CD4-positive, alpha-beta T cell treated with Interleukin-17A for 1 hour (primary cell): ENCODE measurements around the gene MAGI3.
"Not testable (repeated sequence)": the region's sequence is repeated elsewhere in the genome, so short reads cannot be mapped to it uniquely, and the experiment has no call there.

Experiments
- DNase-seq: peaks from one replicate; pipeline ENCODE4 v3.0.0-alpha.2; 2020

MAGI3 gene

GRCh38 chr1:113452921-113453770 lies 62.8 kb downstream of the MAGI3 start:
- DNase-seq = peak; percentile 38

- no peak for DNase-seq
Observed at GRCh38 chr1:113453771-113454083, 63.4 kb downstream of the MAGI3 start.

- DNase-seq = no peak
Observed at GRCh38 chr1:113455374-113455773, 65.1 kb downstream of the MAGI3 start.

- DNase-seq = no peak
Observed at GRCh38 chr1:113456967-113457366, 66.7 kb downstream of the MAGI3 start.

GRCh38 chr1:113459279-113459678 lies 69.0 kb downstream of the MAGI3 start:
- DNase-seq = no peak

GRCh38 chr1:113467991-113468390 lies 77.7 kb downstream of the MAGI3 start:
- no peak for DNase-seq

GRCh38 chr1:113478427-113479195 lies 88.3 kb downstream of the MAGI3 start:
- DNase-seq = not testable (repeated sequence)

GRCh38 chr1:113479713-113480676 lies 89.7 kb downstream of the MAGI3 start:
- DNase-seq = no peak

- DNase-seq = not testable (repeated sequence)
Observed at GRCh38 chr1:113485131-113485530, 94.8 kb downstream of the MAGI3 start.

GRCh38 chr1:113488576-113489177 lies 98.4 kb downstream of the MAGI3 start:
- no peak for DNase-seq

- no peak for DNase-seq
Observed at GRCh38 chr1:113490384-113490783, 100.1 kb downstream of the MAGI3 start.

GRCh38 chr1:113493533-113493932 lies 103.2 kb downstream of the MAGI3 start:
- DNase-seq = no peak

GRCh38 chr1:113505357-113505756 lies 115.0 kb downstream of the MAGI3 start:
- DNase-seq = no peak

- DNase-seq = no peak
Observed at GRCh38 chr1:113507552-113508214, 117.4 kb downstream of the MAGI3 start.

GRCh38 chr1:113508364-113509164 lies 118.2 kb downstream of the MAGI3 start:
- DNase-seq = no peak

- DNase-seq = not testable (repeated sequence)
Observed at GRCh38 chr1:113509766-113510165, 119.5 kb downstream of the MAGI3 start.

GRCh38 chr1:113511269-113511668 lies 121.0 kb downstream of the MAGI3 start:
- DNase-seq = no peak

- no peak for DNase-seq
Observed at GRCh38 chr1:113515498-113515897, 125.2 kb downstream of the MAGI3 start.

- no peak for DNase-seq
Observed at GRCh38 chr1:113517346-113517745, 127.0 kb downstream of the MAGI3 start.

GRCh38 chr1:113517983-113518382 lies 127.7 kb downstream of the MAGI3 start:
- no peak for DNase-seq

GRCh38 chr1:113519556-113519955 lies 129.2 kb downstream of the MAGI3 start:
- DNase-seq = no peak
